ENCODE measurements around the gene SCAF4.

- TF ChIP-seq CTCF (IDR thresholded peaks at IDR 0.05; ENCODE audit: borderline replicate concordance, extremely low read depth, low read length, poor library complexity, severe bottlenecking) (no peak), EZH2 (IDR thresholded peaks at IDR 0.05; ENCODE audit: borderline replicate concordance, low read depth, low read length, severe bottlenecking) (no peak)
These were observed 101.8 kb downstream of the SCAF4 start for GRCh38 chr21:31629972-31630711.
